Measurements from ENCODE around the gene PCP2. TPM values are rescaled to one million over a fixed set of nuclear protein-coding genes. Genes with fewer than 3 reads are reported as not detected.

Gene PCP2
- total and polyA plus RNA-seq, 2 of the 8 experiments (the other 6 are each of a cell fraction or from before 2014, with no cell fraction given): not detected

DNA sequence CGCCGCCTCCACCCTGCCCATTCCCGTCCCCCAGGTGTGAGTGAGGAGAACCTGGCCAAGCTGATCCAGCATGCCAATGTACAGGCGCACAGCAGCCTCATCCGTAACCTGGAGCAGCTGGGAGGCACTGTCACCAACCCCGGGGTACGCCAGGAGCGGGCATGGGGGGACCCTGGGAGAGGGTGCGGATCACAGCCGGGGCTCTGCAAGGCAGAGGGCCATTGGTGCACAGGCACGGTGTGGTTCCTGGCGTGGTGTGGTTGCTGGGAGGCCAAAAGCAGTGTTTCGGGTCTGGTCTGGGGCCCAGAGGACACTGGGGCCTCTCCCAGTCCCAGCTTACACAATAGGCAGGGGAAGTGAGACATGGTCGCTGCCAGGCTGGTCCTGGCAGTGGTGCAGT is 11.6 kb upstream of the PCP2 start:
- DNase-seq (ENCODE audit: low read depth in 1 of 2, low spot score in 2 of 2): no peak
- Histone ChIP-seq H3K14ac (ENCODE audit: insufficient read length) (no peak overlapping the region), H3K27me3 (replicated peaks in 1 of 4; ENCODE audit: control insufficient read depth in 3 of 4, extremely low read depth in 1 of 4, insufficient read depth in 3 of 4, low read length in 3 of 4) (peaks cover 0 to under 1% (median 0%) of the 10 kb centered on the region in 4 experiments; a peak in 1 of 7 replicates), H3K4me1 (replicated peaks in 1 of 4; ENCODE audit: control insufficient read depth in 3 of 4, insufficient read depth in 4 of 4, low read length in 3 of 4) (peaks cover 0 to 5% (median 0%) of the 10 kb centered on the region in 4 experiments; a peak in 2 of 7 replicates), H4K8ac (ENCODE audit: extremely low read depth, insufficient read depth, low read length) (no peak overlapping the region), H2BK120ac (replicated peaks; ENCODE audit: low read depth, low read length) (no peak overlapping the region), H3K23me2 (ENCODE audit: low read depth, low read length) (peaks cover 2% of the 10 kb centered on the region; the same call in 1 of the 2 replicates), H3K4me3 (ENCODE audit: extremely low read depth in 1 of 4, insufficient read depth in 2 of 4, low read depth in 3 of 4, low read length in 4 of 4) (no peak overlapping the region), H3K9ac (replicated peaks in 1 of 4; ENCODE audit: extremely low read depth in 1 of 4, low read depth in 3 of 4, low read length in 3 of 4) (no peak overlapping the region), H2BK15ac (ENCODE audit: low read length) (no peak overlapping the region), H4K91ac (replicated peaks; ENCODE audit: insufficient read length, low read length) (no peak overlapping the region), H3K56ac (replicated peaks; ENCODE audit: insufficient read length, low read depth, low read length) (no peak overlapping the region), H2BK12ac (ENCODE audit: low read depth, low read length) (no peak overlapping the region), H2BK5ac (ENCODE audit: low read depth, low read length) (no peak overlapping the region), H3K79me1 (ENCODE audit: low read depth, low read length) (no peaks in the 10 kb centered on the region; the same call in 1 of the 2 replicates), H3K9me3 (ENCODE audit: insufficient read depth in 2 of 2, low read depth in 1 of 2, low read length in 1 of 2) (no peaks in the 10 kb centered on the region), H3K4ac (replicated peaks; ENCODE audit: insufficient read length, low read depth, low read length) (no peak overlapping the region), H4K20me1 (replicated peaks in 1 of 2; ENCODE audit: control insufficient read depth in 1 of 2, insufficient read depth in 2 of 2, low read length in 2 of 2) (peaks cover 0 to 10% of the 10 kb centered on the region in 2 experiments), H3K4me2 (ENCODE audit: insufficient read depth in 1 of 2, low read depth in 2 of 2, low read length in 2 of 2) (no peak overlapping the region), H3K36me3 (ENCODE audit: control insufficient read depth in 2 of 4, insufficient read depth in 4 of 4, low read length in 3 of 4) (peaks cover 0 to 3% (median 0%) of the 10 kb centered on the region in 4 experiments; a peak in 2 of 8 replicates), H3K79me2 (ENCODE audit: control insufficient read depth in 1 of 2, insufficient read depth in 2 of 2, low read length in 2 of 2) (no peaks in the 10 kb centered on the region), H3K27ac (ENCODE audit: low read depth, low read length) (no peak overlapping the region), H3K18ac (ENCODE audit: extremely low read depth, low read length) (no peak overlapping the region), H2BK20ac (ENCODE audit: low read length) (no peak overlapping the region), H3K23ac (ENCODE audit: insufficient read length) (no peak overlapping the region), H2AFZ (ENCODE audit: low read length) (no peak overlapping the region), H4K5ac (ENCODE audit: insufficient read length, low read depth, low read length) (no peak overlapping the region), H2AK5ac (ENCODE audit: low read depth, low read length) (no peak overlapping the region)
- ChIA-PET POLR2A (ENCODE audit: partially characterized antibody) (interaction anchor here (0.6 to 1.8 kb wide), 3 partner anchors 10 to 81 kb away, joined by 3 to 8 read pairs (median 3); no protein-coding TSS in a partner anchor), CTCF (ENCODE audit: partially characterized antibody) (interaction anchor here (1.1 to 1.8 kb wide), 3 partner anchors 11 to 155 kb away, joined by 4 to 7 read pairs (median 6); no protein-coding TSS in a partner anchor)
- WGBS, 2 experiments (ENCODE audit: extremely low coverage in 1 of 2, insufficient coverage in 1 of 2, insufficient read length in 1 of 2, insufficient replicate concordance in 2 of 2, low coverage in 1 of 2, low lambda C conversion rate in 2 of 2, missing lambda C conversion rate in 1 of 2): 89% methylated on average over 14 of the region's 14 CpGs; no CpG with 5 or more reads in 1 of the 2 experiments
- TF ChIP-seq SP2 (IDR thresholded peaks at IDR 0.05; ENCODE audit: low read length) (no peak), SRF (IDR thresholded peaks at IDR 0.05; ENCODE audit: low read depth, low read length) (no peak), YY1 (IDR thresholded peaks at IDR 0.05; ENCODE audit: low read depth, low read length) (no peak), EP300 (IDR thresholded peaks at IDR 0.05; ENCODE audit: borderline replicate concordance in 1 of 2, low read depth in 2 of 2, low read length in 2 of 2) (no peak), SIN3A (conservative IDR thresholded peaks at IDR 0.05 in 1 of 2, IDR thresholded peaks at IDR 0.05 in 1 of 2; ENCODE audit: low read depth in 1 of 2, low read length in 2 of 2) (no peak)
- TF ChIP-seq, protein P1, sequence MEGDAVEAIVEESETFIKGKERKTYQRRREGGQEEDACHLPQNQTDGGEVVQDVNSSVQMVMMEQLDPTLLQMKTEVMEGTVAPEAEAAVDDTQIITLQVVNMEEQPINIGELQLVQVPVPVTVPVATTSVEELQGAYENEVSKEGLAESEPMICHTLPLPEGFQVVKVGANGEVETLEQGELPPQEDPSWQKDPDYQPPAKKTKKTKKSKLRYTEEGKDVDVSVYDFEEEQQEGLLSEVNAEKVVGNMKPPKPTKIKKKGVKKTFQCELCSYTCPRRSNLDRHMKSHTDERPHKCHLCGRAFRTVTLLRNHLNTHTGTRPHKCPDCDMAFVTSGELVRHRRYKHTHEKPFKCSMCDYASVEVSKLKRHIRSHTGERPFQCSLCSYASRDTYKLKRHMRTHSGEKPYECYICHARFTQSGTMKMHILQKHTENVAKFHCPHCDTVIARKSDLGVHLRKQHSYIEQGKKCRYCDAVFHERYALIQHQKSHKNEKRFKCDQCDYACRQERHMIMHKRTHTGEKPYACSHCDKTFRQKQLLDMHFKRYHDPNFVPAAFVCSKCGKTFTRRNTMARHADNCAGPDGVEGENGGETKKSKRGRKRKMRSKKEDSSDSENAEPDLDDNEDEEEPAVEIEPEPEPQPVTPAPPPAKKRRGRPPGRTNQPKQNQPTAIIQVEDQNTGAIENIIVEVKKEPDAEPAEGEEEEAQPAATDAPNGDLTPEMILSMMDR (IDR thresholded peaks at IDR 0.05; ENCODE audit: control extremely low read depth in 1 of 3, insufficient read depth in 1 of 3, low read depth in 1 of 3, low read length in 3 of 3): no peak
- TF ChIP-seq, protein P2, sequence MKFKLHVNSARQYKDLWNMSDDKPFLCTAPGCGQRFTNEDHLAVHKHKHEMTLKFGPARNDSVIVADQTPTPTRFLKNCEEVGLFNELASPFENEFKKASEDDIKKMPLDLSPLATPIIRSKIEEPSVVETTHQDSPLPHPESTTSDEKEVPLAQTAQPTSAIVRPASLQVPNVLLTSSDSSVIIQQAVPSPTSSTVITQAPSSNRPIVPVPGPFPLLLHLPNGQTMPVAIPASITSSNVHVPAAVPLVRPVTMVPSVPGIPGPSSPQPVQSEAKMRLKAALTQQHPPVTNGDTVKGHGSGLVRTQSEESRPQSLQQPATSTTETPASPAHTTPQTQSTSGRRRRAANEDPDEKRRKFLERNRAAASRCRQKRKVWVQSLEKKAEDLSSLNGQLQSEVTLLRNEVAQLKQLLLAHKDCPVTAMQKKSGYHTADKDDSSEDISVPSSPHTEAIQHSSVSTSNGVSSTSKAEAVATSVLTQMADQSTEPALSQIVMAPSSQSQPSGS (IDR thresholded peaks at IDR 0.05; ENCODE audit: low read length): no peak
- FAIRE-seq: no peak
